A673 (cell line): ENCODE data around the gene GABRD. TPM values are rescaled to one million over a fixed set of nuclear protein-coding genes. Genes with fewer than 3 reads are reported as not detected.

Source experiments
- BruUV-seq: library from RNA; stranded (reverse); fragments of 400-500 nt; replicated peaks from 2 replicates; lab custom pipeline; 2021; lab: Mats Ljungman, UMichigan
- CTCF ChIA-PET: fragments of 300-600 bp; sonication (Branson Sonifier 250); formaldehyde crosslinking; loops from one replicate; lab custom pipeline; 2022; ENCODE audit warnings: antibody characterized with exemption; lab: Charles Lee
- POLR2A ChIA-PET: fragments of 300-600 bp; sonication (Branson Sonifier 250); formaldehyde crosslinking; loops from one replicate; lab custom pipeline; 2022; ENCODE audit warnings: antibody characterized with exemption; ENCODE audit not compliant: low non-redundant PET; lab: Charles Lee
- DNase-seq: peaks from one replicate; pipeline ENCODE4 v3.0.0-alpha.2; 2015; ENCODE audit warnings: low spot score
- H3K27ac ChIP-seq: fragments of 200-600 bp; sonication (generic); 2 replicates; pipeline ENCODE4 v1.5.1; 2016; ENCODE audit warnings: mixed run types, low read depth, mild to moderate bottlenecking, mixed read lengths, antibody characterized with exemption, low read length; ENCODE audit not compliant: poor library complexity, severe bottlenecking
- H3K27me3 ChIP-seq: fragments of 200-600 bp; sonication (generic); replicated peaks from 2 replicates; pipeline ENCODE4 v1.6.1; 2017; ENCODE audit warnings: mixed run types, low read depth, mild to moderate bottlenecking, mixed read lengths, antibody characterized with exemption, low read length; ENCODE audit not compliant: insufficient read depth, poor library complexity
- H3K36me3 ChIP-seq: fragments of 200-600 bp; sonication (generic); 2 replicates; pipeline ENCODE4 v1.6.1; 2016; ENCODE audit warnings: mixed run types, mild to moderate bottlenecking, mixed read lengths, antibody characterized with exemption, low read length; ENCODE audit not compliant: insufficient read depth, poor library complexity, severe bottlenecking
- H3K4me1 ChIP-seq: fragments of 200-600 bp; sonication (generic); 2 replicates; pipeline ENCODE4 v1.6.1; 2017; ENCODE audit warnings: mixed run types, mild to moderate bottlenecking, mixed read lengths, antibody characterized with exemption, low read length; ENCODE audit not compliant: insufficient read depth, poor library complexity, severe bottlenecking
- H3K4me3 ChIP-seq: fragments of 200-600 bp; sonication (generic); 2 replicates; pipeline ENCODE4 v1.5.1; 2016; ENCODE audit warnings: low read depth, mixed run types, mild to moderate bottlenecking, mixed read lengths, low read length; ENCODE audit not compliant: poor library complexity, severe bottlenecking
- H3K9me3 ChIP-seq: fragments of 200-600 bp; sonication (generic); 2 replicates; pipeline ENCODE4 v1.6.1; 2016; ENCODE audit warnings: mixed run types, low read depth, mild to moderate bottlenecking, mixed read lengths, antibody characterized with exemption, low read length; ENCODE audit not compliant: poor library complexity, severe bottlenecking
- EZH2 ChIP-seq: fragments of 200-600 bp; sonication (generic); IDR thresholded peaks from 2 replicates; pipeline ENCODE4 v1.6.1; 2017; ENCODE audit warnings: borderline replicate concordance, low read depth, mild to moderate bottlenecking, mixed read lengths, antibody characterized with exemption, low read length; ENCODE audit not compliant: poor library complexity, severe bottlenecking
- intact Hi-C: fragments of 100-400 bp; cut with micrococcal nuclease; formaldehyde crosslinking; loops from one replicate; pipeline ENCODE4 v1.10.0; 2022; ENCODE audit not compliant: unreplicated experiment
- total RNA-seq: library from RNA; stranded (reverse); gene quantifications from 2 replicates; pipeline ENCODE4 v1.2.3, GENCODE V29; 2021
- TF ChIP-seq, protein P1 (sequence below): fragments of 300-800, 200-600 bp; sonication (generic); conservative IDR thresholded peaks from 2 replicates; pipeline ENCODE4 v1.5.1; 2017; ENCODE audit warnings: low read depth, mild to moderate bottlenecking, antibody characterized with exemption, low read length, moderate library complexity, mixed read lengths

The GABRD gene
- total RNA-seq, 1 experiment from 2014 or later = not detected

DNA sequence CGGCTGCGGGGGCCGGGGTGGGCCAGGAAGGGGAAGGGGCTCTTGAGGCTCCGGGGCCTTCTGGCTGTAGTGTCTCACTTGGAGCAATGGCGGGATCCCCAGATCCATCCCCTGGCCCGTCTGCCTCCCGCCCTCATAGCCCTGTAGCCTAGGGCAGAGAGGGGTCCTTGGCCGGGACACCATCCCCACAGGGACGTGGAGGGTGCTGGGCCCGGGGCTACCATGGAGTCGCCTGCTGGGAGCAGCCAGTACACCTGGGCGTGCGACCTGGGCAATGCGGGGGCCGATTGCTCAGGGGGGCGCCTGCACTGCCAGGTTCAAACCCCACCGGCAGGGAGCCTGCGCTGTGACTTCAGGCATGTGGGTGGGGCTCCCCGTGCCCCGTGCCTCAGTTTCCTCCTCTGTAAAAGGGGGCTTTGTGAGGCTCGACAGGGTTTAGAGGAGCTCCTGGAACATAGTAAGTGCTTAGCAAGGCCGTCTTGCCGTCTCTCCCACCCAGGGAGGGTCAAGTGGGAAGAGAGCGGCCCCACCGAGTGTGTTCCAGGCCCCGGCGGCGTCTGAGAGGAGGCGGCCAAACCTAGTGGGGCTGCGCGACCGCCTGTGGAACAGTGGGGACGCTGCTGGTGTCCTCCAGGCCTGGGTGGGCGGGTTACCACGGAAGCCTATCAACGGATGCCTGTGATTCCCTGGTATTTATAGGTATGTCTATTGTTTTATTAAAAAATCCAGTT, 51.8 kb downstream of the GABRD start:
- TF ChIP-seq, protein P1, sequence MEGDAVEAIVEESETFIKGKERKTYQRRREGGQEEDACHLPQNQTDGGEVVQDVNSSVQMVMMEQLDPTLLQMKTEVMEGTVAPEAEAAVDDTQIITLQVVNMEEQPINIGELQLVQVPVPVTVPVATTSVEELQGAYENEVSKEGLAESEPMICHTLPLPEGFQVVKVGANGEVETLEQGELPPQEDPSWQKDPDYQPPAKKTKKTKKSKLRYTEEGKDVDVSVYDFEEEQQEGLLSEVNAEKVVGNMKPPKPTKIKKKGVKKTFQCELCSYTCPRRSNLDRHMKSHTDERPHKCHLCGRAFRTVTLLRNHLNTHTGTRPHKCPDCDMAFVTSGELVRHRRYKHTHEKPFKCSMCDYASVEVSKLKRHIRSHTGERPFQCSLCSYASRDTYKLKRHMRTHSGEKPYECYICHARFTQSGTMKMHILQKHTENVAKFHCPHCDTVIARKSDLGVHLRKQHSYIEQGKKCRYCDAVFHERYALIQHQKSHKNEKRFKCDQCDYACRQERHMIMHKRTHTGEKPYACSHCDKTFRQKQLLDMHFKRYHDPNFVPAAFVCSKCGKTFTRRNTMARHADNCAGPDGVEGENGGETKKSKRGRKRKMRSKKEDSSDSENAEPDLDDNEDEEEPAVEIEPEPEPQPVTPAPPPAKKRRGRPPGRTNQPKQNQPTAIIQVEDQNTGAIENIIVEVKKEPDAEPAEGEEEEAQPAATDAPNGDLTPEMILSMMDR = no peak
- no peak for TF ChIP-seq EZH2
- Histone ChIP-seq H3K27ac (no peak overlapping the region), H3K9me3 (no peaks in the 10 kb centered on the region), H3K4me1 (no peaks in the 10 kb centered on the region), H3K4me3 (no peak overlapping the region), H3K27me3 (peaks cover 44% of the 10 kb centered on the region), H3K36me3 (no peaks in the 10 kb centered on the region)
- BruUV-seq = no TSS peak
- POLR2A ChIA-PET = no interaction called here
- CTCF ChIA-PET = no interaction called here
- intact Hi-C loops = no loop called here
- no peak for DNase-seq

DNA sequence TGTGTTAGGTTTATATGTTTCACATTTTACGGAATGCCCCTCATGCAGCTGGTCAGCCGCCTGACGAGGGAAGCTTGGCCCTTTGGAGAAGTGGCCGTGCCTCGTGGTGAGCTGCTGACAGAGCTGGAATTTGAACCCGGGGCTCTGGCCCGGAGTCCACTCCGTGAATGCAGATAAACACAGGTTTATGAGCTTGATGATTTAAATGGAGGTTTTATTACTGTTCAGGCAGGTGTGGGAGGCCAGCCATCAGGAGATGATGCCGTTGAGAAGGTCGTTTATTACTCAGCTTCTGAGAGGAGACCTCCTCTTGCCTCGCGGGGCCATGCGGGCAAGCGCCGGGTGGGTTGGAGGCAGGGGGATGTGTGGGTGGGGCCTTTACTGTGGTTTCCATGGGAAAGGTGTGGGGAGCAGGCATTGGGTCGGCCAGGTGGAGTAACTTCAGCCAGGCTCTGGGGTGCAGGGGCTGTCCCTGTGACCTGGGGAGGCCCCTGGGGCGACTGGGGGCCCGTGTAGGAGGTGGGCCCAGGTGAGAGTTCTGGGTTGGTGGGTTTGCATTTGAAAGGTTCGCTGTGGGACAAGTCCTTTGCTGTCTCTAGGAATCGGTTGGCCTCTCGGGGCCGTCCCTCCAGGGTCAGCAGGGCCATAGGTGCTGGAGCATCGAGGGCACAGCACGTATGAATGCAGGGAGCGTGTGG, 53.1 kb downstream of the GABRD start:
- POLR2A ChIA-PET = no interaction called here
- CTCF ChIA-PET = no interaction called here
- TF ChIP-seq EZH2 = no peak
- TF ChIP-seq, protein P1 = no peak
- Histone ChIP-seq H3K4me3 (no peak overlapping the region), H3K36me3 (no peaks in the 10 kb centered on the region), H3K9me3 (no peaks in the 10 kb centered on the region), H3K27me3 (peaks cover 33% of the 10 kb centered on the region), H3K27ac (no peak overlapping the region), H3K4me1 (no peaks in the 10 kb centered on the region)
- intact Hi-C loops = no loop called here
- BruUV-seq = no TSS peak
- no peak for DNase-seq

DNA sequence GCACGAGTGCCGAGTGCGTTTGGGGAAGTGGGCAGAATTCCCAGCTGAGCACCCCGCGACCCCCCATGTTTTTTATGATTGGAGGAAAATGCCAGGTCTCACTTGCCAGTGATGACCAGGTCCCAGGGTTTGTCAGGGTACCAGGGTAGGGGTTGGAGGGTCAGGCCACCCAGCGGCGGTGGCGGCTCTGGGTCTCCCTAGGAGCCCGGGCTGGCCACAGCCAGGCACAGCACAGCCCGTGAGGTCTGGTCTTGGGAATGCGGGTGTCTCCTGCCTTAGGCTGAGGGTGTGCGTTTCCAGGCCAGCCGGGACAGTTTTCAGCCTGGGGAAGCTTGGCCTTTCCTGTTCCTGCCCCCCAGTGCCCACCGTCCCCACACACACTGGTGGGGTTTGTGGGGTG, 53.7 kb downstream of the GABRD start:
- intact Hi-C loops = no loop called here
- TF ChIP-seq, protein P1 = no peak
- no peak for TF ChIP-seq EZH2
- Histone ChIP-seq H3K4me1 (no peaks in the 10 kb centered on the region), H3K27me3 (peaks cover 33% of the 10 kb centered on the region), H3K27ac (no peak overlapping the region), H3K9me3 (peaks cover 2% of the 10 kb centered on the region), H3K4me3 (no peak overlapping the region), H3K36me3 (no peaks in the 10 kb centered on the region)
- DNase-seq = no peak
- CTCF ChIA-PET = interaction anchor here (0.6 kb wide), 1 partner anchor 20 kb away, joined by 4 read pairs; no protein-coding TSS in a partner anchor
- BruUV-seq = no TSS peak
- POLR2A ChIA-PET = no interaction called here
